ENCODE measurements around the gene NR3C2.

The NR3C2 gene

DNA sequence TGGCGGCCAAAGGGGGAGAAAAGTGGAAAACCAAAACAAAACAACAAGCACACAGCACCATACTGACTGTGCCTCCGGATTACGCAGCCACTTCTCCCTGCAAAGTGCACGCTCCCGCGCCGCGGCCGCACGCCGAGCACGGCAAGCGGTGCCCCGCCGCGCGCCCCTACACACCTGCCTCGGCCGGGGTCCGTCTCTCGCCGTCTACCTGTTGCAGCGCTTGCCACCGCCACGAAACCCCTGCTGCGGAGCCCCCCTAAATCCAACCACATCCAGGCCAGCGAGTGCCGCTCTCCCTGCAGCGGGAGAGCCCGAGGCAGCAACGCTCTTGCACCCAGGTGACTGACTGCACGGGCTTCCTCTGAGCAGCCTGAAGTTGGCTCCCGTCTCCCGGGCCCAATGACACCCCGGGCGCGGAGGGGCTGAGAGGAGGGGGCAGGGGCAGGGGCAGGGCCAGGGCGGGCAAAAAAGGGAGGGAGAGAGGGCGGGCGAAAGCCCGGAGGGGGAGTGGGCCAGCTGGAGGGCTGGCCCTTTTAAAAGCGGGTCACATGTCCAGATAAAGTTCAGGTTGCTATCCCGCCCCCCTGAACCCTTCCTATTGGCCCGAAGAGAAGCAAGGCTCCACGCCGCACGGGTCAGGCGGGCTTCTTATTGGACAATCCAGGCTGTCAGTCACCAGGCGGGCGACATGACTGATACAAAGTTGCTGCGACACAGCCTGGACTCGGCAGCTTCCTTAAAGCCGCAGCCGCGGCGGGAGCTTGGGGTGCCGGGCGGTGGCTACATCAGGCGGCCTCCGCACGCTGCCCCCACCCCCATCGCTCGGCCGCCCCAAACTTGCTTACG lies at the start of gene NR3C2:
NR3C2 (minus strand) TSS at position 429 of the 846 bp plus-strand sequence.
- no peaks in the 10 kb centered on the region for H3K36me3 ChIP-seq (replicated peaks)
- no peak for TF ChIP-seq CTCF (IDR thresholded peaks at IDR 0.05; ENCODE audit: low read depth, low read length, missing control alignments)
- H3K27ac ChIP-seq: no peak within 1 kb of the TSS
- H3K27me3 ChIP-seq (replicated peaks): peaks cover 34% of the 10 kb centered on the region
- DNase-seq: peak; percentile 98
- H3K4me3 ChIP-seq (ENCODE audit: low read depth, low read length): peak within 1 kb of the TSS; percentile 78
- in situ Hi-C loops (cut with HindIII; ENCODE audit: low pct_ligation_motif_present, low sequenced_read_pairs): no loop called here

DNA sequence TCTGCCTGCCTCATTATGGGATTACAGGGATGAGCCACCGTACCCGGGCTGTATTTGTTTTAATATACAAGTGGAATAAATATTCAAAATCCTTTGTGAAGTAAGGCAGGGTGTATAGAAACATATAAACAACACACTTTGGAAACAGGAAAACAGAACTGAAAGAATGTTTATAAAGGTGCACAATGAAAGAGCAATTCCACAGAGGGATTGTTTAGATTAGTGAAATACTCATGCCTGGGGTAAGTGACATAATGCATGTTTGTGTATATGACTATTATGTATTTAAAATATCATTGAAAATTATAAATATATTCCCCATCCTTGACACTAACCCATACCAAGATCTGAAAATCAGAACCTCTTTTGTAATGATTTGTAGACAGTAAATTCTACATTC lies 45.0 kb upstream of the NR3C2 start:
- in situ Hi-C loops (cut with HindIII; ENCODE audit: low pct_ligation_motif_present, low sequenced_read_pairs): no loop called here
- no peaks in the 10 kb centered on the region for H3K27me3 ChIP-seq (replicated peaks)
- H3K36me3 ChIP-seq (replicated peaks): no peaks in the 10 kb centered on the region
- DNase-seq: no peak
- H3K27ac ChIP-seq: no peak overlapping the region
- H3K4me3 ChIP-seq (ENCODE audit: low read depth, low read length): no peak overlapping the region
- TF ChIP-seq CTCF (IDR thresholded peaks at IDR 0.05; ENCODE audit: low read depth, low read length, missing control alignments): no peak

- Histone ChIP-seq H3K36me3 (replicated peaks) (no peaks in the 10 kb centered on the region), H3K4me3 (ENCODE audit: low read depth, low read length) (no peak overlapping the region), H3K27ac (no peak overlapping the region), H3K27me3 (replicated peaks) (no peaks in the 10 kb centered on the region)
- DNase-seq: no peak
- TF ChIP-seq CTCF (IDR thresholded peaks at IDR 0.05; ENCODE audit: low read depth, low read length, missing control alignments): no peak
- in situ Hi-C loops (cut with HindIII; ENCODE audit: low pct_ligation_motif_present, low sequenced_read_pairs): no loop called here
These were observed 39.4 kb upstream of the NR3C2 start for GRCh38 chr4:148481636-148482035.

GRCh38 chr4:148477276-148477675 lies 35.1 kb upstream of the NR3C2 start:
- H3K4me3 ChIP-seq (ENCODE audit: low read depth, low read length): no peak overlapping the region
- no peaks in the 10 kb centered on the region for H3K27me3 ChIP-seq (replicated peaks)
- in situ Hi-C loops (cut with HindIII; ENCODE audit: low pct_ligation_motif_present, low sequenced_read_pairs): no loop called here
- no peaks in the 10 kb centered on the region for H3K36me3 ChIP-seq (replicated peaks)
- H3K27ac ChIP-seq: no peak overlapping the region
- no peak for TF ChIP-seq CTCF (IDR thresholded peaks at IDR 0.05; ENCODE audit: low read depth, low read length, missing control alignments)
- no peak for DNase-seq

DNA sequence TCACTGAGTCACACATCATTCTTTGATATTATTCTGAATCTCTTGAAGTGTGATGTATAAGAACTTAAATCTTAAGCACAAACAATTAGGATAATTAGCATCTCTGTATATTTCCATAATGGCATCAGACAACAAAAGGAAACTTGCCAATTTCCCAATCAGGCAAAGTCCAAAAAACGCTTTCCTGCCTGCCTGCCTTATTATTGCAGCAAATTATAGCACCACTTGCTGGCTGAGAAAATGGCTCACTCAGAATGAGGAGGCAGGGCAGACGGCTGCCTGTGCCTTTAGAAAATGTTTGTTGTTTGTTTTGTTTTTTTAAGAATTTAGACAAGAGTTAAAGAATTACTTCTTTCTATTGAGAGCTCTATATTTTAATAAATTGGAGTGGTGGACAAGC lies 27.7 kb upstream of the NR3C2 start:
- no peak for TF ChIP-seq CTCF (IDR thresholded peaks at IDR 0.05; ENCODE audit: low read depth, low read length, missing control alignments)
- no peak for DNase-seq
- in situ Hi-C loops (cut with HindIII; ENCODE audit: low pct_ligation_motif_present, low sequenced_read_pairs): no loop called here
- Histone ChIP-seq H3K27me3 (replicated peaks) (no peaks in the 10 kb centered on the region), H3K27ac (no peak overlapping the region), H3K36me3 (replicated peaks) (no peaks in the 10 kb centered on the region), H3K4me3 (ENCODE audit: low read depth, low read length) (no peak overlapping the region)

DNA sequence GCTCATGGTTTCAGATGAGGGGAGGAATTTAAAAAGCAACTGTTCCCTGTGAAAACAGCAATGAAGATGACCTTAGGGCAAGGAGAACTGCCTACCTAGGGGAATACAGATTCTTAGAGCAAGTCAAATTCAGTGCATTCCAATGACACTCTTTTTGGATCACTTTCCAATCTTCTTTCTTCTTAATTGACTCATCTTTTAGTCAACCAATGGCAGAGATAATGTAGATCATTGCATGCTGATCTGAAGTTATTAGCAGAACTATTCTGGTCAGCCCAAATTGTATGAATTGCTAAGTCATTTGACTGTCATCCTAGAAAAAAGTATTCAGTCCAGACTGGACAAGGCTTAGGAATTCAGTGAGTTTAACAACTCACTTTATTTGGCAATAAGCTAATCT lies 12.6 kb upstream of the NR3C2 start:
- Histone ChIP-seq H3K4me3 (ENCODE audit: low read depth, low read length) (no peak overlapping the region), H3K27me3 (replicated peaks) (no peaks in the 10 kb centered on the region), H3K27ac (no peak overlapping the region), H3K36me3 (replicated peaks) (no peaks in the 10 kb centered on the region)
- no peak for TF ChIP-seq CTCF (IDR thresholded peaks at IDR 0.05; ENCODE audit: low read depth, low read length, missing control alignments)
- DNase-seq: no peak
- in situ Hi-C loops (cut with HindIII; ENCODE audit: low pct_ligation_motif_present, low sequenced_read_pairs): no loop called here

All from brain microvascular endothelial cell (primary cell).